KOPT-K1 (cell line): ENCODE data around the gene C1QL2.

ENCODE experiments used
- H3K27ac ChIP-seq: fragments of 200-600 bp; sonication (generic); 2 replicates; pipeline ENCODE4 v1.5.1; 2016; ENCODE audit warnings: antibody characterized with exemption, mild to moderate bottlenecking, low read depth, low read length; ENCODE audit not compliant: poor library complexity, severe bottlenecking
- H3K36me3 ChIP-seq: fragments of 200-600 bp; sonication (generic); 2 replicates; pipeline ENCODE4 v1.5.1; 2017; ENCODE audit warnings: antibody characterized with exemption, mild to moderate bottlenecking, low read length, moderate library complexity; ENCODE audit not compliant: insufficient read depth
- H3K9me3 ChIP-seq: fragments of 200-600 bp; sonication (generic); 2 replicates; pipeline ENCODE4 v1.5.1; 2017; ENCODE audit warnings: antibody characterized with exemption, low read length, mild to moderate bottlenecking; ENCODE audit not compliant: insufficient read depth, poor library complexity, severe bottlenecking

C1QL2 gene

GRCh38 chr2:119169717-119170116, 11.2 kb upstream of the C1QL2 start:
- no peak overlapping the region for H3K27ac ChIP-seq
- H3K36me3 ChIP-seq: no peaks in the 10 kb centered on the region
- no peaks in the 10 kb centered on the region for H3K9me3 ChIP-seq

- H3K9me3 ChIP-seq: no peaks in the 10 kb centered on the region
- H3K36me3 ChIP-seq: no peaks in the 10 kb centered on the region
- H3K27ac ChIP-seq: no peak overlapping the region
Measured at GRCh38 chr2:119160361-119160990, 1.9 kb upstream of the C1QL2 start.

GRCh38 chr2:119157850-119158511, 570 bp downstream of the C1QL2 start:
- no peaks in the 10 kb centered on the region for H3K9me3 ChIP-seq
- H3K27ac ChIP-seq: no peak overlapping the region
- no peaks in the 10 kb centered on the region for H3K36me3 ChIP-seq

GRCh38 chr2:119156891-119157773, 1.4 kb downstream of the C1QL2 start:
- H3K9me3 ChIP-seq: no peaks in the 10 kb centered on the region
- H3K36me3 ChIP-seq: no peaks in the 10 kb centered on the region
- H3K27ac ChIP-seq: no peak overlapping the region

DNA sequence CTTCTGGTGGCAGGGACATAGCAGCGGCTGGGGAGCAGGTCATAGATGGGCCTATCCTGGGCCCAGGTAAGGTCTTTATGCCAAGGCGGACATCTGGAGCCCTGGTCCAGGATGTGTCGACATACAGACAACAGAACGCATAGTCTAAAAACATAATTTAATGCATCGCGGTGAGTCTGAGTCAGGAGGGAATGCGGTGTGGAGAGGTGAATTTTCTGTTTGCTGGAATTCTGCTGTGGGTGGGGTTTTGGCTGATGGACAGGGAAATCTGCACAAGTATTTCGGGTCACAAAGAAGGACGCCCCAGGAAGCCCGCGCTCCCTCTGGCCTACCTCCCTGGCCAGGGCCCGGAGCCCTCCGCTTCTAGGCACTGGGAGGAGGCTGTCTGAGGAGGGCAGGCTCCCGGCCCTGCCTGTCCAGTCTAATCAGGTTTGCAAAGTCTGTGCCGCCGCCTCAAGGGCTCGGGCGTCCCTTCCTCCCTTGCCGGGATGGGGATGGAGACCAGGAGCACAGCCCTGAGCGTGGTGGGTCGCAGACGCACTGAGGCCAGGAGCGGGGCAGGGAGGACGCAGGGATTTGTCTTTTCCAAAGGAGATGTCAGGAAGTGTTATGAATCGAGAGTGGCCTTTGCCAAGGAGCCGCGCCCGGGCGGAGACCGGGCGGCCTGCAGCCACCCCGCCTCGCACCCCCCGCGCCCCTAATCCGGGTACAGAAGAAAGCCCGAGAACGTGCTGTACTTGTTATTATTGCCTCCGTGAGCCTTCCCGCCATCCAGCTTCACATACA, 2.3 kb downstream of the C1QL2 start:
- H3K36me3 ChIP-seq: no peaks in the 10 kb centered on the region
- H3K27ac ChIP-seq: no peak overlapping the region
- H3K9me3 ChIP-seq: no peaks in the 10 kb centered on the region

DNA sequence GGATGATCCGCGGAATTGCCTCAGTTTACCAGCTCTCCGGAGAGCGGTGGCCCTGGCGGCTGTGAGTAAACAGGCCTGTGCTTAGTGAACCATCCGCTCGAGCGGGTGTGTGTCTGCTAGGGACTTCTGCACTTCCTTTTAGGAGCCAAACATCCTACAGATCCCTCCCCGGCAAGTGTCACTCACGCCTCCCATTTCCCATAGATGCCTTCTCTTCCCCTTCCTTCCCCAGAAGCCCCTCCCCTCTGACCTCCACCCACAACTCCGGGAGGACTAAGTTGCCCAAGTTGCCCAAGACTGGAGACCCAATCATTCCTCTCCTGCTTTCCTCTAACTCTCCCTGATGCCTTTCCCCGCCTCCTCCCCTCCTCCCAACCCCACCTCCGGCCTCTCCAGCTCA, 2.9 kb downstream of the C1QL2 start:
- H3K27ac ChIP-seq: no peak overlapping the region
- H3K9me3 ChIP-seq: no peaks in the 10 kb centered on the region
- no peaks in the 10 kb centered on the region for H3K36me3 ChIP-seq

DNA sequence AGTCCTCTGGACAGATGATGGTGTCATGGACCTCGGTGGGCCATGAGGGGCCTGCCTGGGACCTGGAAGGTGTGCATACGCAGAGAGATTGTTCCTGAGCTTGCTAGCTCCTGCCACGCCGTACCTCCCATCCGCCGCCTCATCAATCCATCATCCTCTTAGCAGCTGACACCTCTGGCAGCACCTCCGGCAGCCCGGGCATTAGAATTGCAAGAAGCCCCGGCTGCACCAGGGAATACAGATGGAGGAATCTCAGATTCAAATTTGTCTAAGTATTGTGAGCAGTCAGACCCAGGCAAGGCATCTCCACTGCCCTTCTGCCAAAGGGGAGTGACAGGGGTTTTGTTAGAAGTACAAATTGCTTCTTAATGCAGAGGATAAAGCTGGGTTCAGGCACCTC, 4.5 kb downstream of the C1QL2 start:
- H3K27ac ChIP-seq: no peak overlapping the region
- no peaks in the 10 kb centered on the region for H3K9me3 ChIP-seq
- H3K36me3 ChIP-seq: no peaks in the 10 kb centered on the region

DNA sequence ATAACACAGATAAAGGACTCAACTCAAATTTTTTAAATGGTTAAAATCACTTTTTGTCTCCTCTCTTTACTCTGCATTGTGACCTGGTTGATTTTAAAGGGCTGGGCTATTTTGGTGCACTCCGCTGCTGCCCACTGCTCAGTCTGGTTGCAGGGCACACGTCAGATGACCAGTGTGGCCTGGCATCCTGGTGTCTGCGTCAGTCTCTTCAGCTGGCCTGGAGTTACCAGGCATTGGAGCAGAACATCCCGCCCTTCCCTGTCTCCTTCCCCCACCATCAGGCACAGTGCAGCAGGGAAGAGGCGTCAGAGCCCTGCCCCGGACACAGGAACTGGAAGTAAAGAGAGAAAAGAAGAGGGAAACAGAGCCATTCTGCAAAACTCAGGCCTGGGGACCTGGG, 8.9 kb downstream of the C1QL2 start:
- Histone ChIP-seq H3K9me3 (no peaks in the 10 kb centered on the region), H3K36me3 (no peaks in the 10 kb centered on the region), H3K27ac (no peak overlapping the region)

- Histone ChIP-seq H3K27ac (no peak overlapping the region), H3K36me3 (no peaks in the 10 kb centered on the region)
Measured at GRCh38 chr2:119147776-119148715, 10.5 kb downstream of the C1QL2 start.

GRCh38 chr2:119144806-119145205, 13.7 kb downstream of the C1QL2 start:
- Histone ChIP-seq H3K9me3 (no peaks in the 10 kb centered on the region), H3K27ac (no peak overlapping the region), H3K36me3 (no peaks in the 10 kb centered on the region)

More at GRCh38 chr2:119147776-119148715, 10.5 kb downstream of the C1QL2 start:
- H3K9me3 ChIP-seq: no peaks in the 10 kb centered on the region

DNA sequence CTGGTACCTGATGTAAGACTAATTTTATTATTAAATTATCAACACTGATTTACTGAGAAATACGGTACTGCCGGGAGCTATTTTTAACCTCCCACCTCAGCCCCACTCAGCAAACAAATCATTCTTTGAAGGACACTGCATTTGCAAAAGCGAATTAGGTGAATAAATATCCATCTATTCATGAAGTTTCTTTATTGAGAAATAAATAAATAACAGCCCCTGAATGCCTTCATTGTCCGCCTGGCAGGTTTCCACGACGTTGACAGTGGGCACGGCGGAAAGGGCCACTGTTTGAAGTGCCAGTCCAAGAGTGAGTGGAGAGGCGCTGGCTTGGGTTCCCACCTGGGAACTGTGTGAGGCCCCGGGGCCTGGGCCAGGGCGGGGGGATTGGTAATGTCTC, 15.7 kb downstream of the C1QL2 start:
- Histone ChIP-seq H3K36me3 (no peaks in the 10 kb centered on the region), H3K27ac (no peak overlapping the region), H3K9me3 (no peaks in the 10 kb centered on the region)

- Histone ChIP-seq H3K9me3 (no peaks in the 10 kb centered on the region), H3K36me3 (no peaks in the 10 kb centered on the region), H3K27ac (no peak overlapping the region)
Measured at GRCh38 chr2:119137502-119137901, 21.0 kb downstream of the C1QL2 start.

GRCh38 chr2:119136872-119137271, 21.7 kb downstream of the C1QL2 start:
- Histone ChIP-seq H3K36me3 (no peaks in the 10 kb centered on the region), H3K27ac (no peak overlapping the region), H3K9me3 (no peaks in the 10 kb centered on the region)

DNA sequence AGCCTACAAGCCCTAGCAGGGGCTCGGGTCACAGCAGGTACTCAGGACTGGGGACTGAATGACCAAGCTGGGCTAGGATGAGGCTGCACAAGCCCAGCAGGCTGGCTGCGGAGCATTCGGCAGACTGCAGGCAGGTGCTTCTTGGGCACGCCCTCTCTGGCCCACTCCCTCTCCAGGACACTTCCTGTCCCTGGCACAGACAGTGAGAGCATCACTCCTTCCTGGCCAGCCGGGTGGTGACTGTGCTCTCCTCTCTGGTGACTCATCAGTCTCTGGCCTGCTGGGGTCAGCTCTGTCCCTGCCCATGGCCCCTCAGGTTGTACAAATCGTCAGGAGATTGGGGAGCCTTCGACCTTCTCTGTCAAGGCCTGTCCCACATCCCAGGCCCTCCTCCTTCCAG, 22.5 kb downstream of the C1QL2 start:
- Histone ChIP-seq H3K27ac (no peak overlapping the region), H3K9me3 (no peaks in the 10 kb centered on the region), H3K36me3 (no peaks in the 10 kb centered on the region)
